GM18508 (cell line): ENCODE results near the gene RRAGC.
"Not testable (repeated sequence)": the region's sequence is repeated elsewhere in the genome, so short reads cannot be mapped to it uniquely, and the experiment has no call there.

Experiments used
- ATAC-seq: cut with Tn5 transposase; IDR thresholded peaks from one replicate; pipeline ENCODE4 v1.9.1; 2021; ENCODE audit warnings: moderate number of reproducible peaks; ENCODE audit not compliant: insufficient read depth, unreplicated experiment

RRAGC gene

GRCh38 chr1:38860454-38860795, 853 bp upstream of the RRAGC start:
- ATAC-seq: no peak

DNA sequence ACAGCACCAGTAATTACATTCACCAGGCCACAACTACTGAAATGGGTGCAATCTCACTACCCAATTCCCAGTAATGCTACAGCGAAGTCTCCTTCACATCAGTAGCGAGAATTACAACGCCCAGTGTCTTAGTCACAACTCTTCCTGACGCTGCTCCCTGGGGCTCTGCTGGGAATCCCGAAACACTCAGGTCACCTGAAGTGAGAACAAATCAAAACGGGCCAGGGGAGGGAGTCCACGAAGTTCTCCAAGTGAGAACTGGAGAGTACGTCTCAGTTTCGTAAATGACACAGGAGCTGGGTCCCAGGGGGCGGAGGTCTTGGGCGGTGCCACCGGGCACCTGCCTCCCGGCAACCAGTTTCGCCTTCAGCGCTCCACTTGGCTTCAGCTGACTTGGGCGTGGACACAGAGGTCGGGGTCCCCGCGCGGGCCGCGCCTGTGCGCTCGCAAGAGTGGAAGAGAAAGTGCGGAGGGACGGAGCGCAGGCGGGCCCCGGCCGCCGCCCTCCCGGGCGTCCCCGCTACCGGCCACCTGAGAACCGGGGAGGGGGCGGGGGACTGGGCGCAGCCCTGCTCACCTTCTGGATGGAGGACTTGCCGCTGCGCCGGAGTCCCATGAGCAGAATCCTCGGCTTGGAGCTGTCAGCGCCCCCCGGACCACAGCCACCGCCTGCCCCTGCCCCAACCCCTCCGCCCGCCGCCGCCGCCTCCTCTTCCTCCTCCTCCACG, 575 bp downstream of the RRAGC start:
- no peak for ATAC-seq

- no peak for ATAC-seq
These were observed 6.8 kb downstream of the RRAGC start for GRCh38 chr1:38852780-38853179.

DNA sequence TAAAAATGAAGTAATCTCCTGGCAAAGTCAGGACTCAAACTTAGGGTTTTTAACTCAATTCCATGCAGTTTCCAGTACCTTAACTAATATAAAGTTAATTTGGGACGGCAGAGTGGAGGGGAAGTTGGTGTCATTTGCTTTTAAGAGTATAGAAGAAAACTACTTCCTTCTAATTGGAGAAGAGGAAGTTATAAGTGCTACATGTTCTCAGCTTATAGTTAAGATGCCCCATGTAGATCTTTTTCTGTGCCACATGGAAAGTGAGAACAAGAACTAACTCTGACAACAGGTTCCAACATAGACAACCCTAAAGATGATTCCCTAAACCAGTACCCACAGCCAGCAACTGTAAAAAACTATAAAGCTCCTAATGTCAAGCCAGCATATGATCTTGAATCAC, 11.5 kb downstream of the RRAGC start:
- no peak for ATAC-seq

- ATAC-seq: no peak
These were observed 13.4 kb downstream of the RRAGC start for GRCh38 chr1:38846210-38846609.

DNA sequence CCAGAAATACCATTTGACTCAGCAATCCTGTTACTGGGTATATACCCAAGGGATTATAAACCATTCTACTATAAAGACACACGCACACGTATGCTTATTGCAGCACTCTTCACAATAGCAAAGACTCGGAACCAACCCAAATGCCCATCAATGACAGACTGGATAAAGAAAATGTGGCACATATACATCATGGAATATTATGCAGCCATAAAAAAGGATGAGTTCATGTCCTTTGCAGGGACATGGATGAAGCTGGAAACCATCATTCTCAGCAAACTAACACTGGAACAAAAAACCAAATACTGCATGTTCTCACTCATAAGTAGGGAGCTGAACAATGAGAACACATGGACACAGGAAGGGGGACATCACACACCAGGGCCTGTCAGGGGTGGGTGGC, 14.5 kb downstream of the RRAGC start:
- ATAC-seq: not testable (repeated sequence)

- ATAC-seq: no peak
These were observed 19.3 kb downstream of the RRAGC start for GRCh38 chr1:38840281-38840680.

DNA sequence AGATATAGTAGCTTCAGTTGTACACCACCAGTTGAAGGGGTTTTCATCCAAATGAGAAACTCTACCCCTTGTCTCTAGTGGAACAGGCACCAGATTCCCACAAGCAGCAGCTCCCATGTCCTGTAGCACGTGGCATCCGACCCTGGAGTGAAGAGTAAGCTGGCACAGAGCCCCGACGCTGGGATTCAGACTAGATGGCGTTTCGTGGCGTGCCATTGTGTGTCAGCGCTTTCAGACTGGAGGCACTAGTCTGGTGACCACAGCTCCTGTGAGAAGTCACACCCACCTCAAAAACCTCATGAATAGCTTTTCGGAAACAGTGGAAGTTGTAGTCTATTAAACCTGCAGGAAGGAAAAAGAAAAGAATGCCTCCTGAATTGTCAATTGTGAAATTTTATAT, 20.2 kb downstream of the RRAGC start:
- ATAC-seq: no peak

GRCh38 chr1:38836316-38836715, 23.3 kb downstream of the RRAGC start:
- not testable (repeated sequence) for ATAC-seq

GRCh38 chr1:38834937-38835827, 24.4 kb downstream of the RRAGC start:
- no peak for ATAC-seq

DNA sequence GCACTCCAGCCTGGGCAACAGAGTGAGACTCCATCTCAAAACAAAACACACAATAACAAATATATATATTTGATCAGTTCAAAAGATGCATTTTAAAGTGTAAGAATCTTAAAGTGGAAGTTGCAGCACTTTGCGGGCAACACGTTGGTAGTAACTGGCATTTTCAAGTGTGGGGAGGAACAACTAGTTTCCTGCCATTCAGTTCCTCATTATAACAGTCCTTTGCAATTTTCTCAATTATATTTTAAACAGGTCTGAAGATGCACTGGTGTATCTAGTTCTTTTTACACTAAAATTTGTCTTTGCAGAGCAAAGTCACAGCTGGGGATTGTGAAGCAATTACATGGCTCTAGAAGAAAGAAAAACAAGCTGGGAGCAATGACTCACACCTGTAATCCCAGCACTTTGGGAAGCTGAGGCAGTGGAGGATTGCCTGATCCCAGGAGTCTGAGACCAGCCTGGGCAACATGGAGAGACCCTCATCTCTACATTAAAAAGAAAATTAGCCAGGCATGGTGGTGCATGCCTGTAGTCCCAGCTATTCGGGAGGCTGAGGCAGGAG, 25.3 kb downstream of the RRAGC start:
- ATAC-seq: no peak

DNA sequence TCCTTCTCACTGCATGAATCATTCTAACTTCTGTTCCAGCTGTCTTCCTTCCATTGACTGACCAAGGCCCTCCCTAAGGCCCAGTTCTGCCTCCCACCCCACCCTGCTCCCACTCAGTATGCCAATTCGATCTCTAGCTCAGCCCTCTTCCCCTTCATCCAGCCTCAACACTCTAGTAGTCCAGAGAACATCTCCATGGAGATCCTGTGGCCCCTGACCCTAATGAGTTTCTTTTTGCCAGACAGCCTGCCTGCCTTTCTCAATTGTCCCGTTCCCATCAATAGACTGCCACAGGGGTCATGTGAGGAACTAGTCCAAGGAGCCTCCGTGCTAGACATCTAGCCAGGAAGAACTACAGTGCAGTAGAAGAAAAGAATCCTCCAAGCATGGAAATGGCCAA, 26.4 kb downstream of the RRAGC start:
- no peak for ATAC-seq

DNA sequence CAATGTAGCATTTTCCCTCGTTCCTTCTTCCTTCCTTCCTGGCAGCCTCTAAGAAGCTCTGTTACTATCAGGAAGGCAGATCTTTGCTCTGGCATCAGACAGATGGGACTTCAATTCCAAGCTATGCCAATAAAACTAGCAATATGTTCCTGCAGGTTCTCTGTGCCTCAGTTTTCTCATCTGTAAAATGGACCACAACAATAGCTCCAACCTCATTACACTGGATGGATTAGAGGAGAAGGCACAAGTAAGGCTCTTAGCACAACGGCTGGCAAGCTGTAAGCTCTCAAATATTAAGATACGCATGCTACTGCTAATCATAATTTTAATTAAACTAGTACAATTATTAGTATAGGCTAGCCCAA, 27.2 kb downstream of the RRAGC start:
- ATAC-seq: no peak

GRCh38 chr1:38831731-38832369, 27.7 kb downstream of the RRAGC start:
- ATAC-seq: no peak

- no peak for ATAC-seq
These were observed 30.2 kb downstream of the RRAGC start for GRCh38 chr1:38829368-38829767.

DNA sequence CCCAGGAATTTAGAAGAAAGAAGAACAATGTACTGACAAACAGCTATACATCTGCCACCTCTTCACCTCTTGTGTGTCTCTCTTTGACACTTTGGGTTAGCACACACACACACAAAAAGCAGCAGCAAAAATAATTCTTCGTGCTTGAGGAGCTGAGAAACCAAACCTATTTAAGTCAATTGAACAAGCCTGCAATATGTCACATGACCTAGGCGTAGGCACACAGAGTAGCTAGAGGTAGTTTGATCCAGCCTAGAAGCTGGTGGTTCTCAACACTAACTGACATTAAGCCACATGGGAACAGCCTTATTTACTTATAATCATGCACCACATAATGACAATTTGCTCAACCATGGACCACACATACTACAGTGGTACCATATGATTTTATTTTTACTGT, 32.3 kb downstream of the RRAGC start:
- ATAC-seq: no peak

DNA sequence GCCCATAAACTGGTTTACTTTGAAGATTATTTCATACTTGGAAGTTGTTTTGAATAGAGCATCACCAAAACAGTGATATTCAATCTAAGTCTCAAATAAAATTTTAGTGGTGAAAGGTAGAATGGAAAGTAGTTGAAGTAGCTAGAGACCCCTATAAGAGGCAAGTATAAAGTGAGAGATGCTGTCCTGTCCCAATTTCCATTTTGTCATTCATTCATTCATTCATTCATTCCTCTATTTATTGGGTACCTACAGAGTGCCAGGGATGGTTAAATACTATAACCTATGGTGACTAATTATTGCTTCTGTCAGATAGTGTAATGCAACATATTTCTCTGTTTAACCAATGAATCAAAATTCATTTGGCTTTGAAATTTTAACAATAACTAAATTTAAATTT, 32.7 kb downstream of the RRAGC start:
- no peak for ATAC-seq

DNA sequence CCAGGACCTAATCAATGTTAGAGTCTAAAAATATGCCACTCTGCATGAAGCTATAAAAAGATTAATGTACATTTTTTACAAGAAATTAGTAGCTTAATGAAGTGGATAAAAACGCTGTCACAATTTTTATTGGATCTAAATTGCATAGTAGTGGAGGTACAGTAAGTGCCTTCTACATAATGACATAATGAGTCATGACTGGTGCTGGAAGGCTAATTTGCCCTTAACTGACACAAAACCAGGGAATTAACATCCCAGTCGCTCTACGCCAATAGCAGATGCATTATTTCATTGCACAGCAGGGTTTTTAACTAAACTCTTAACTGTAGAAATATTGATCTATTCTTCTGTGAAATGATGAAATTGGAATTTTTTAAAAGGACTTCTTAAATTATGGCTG, 33.3 kb downstream of the RRAGC start:
- ATAC-seq: no peak

- ATAC-seq: no peak
These were observed 38.7 kb downstream of the RRAGC start for GRCh38 chr1:38820860-38821259.

DNA sequence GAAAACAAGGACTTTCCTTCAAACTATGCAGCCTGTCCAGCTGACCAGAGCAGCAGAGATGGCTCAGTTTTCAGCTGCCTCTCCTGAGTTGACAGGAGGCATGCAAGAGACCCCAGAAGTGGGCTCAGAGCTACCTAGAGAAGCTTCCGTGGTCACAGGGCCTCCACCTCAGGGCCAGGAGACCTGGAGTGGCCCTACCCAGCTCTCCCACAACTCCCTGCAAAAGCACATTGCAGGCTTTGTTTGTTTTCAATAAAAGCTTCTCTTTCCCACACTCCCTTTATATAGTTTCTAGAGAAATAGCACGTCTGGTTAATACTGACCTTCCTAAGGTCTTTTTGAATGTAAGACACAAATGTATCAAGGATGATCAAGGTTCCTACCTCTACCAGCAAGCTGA, 40.1 kb downstream of the RRAGC start:
- ATAC-seq: no peak

- ATAC-seq: no peak
These were observed 40.5 kb downstream of the RRAGC start for GRCh38 chr1:38819040-38819439.
